Measurements from ENCODE around the gene TXNDC2. TPM values are rescaled to one million over a fixed set of nuclear protein-coding genes. Genes with fewer than 3 reads are reported as not detected.

TXNDC2 gene
- total and polyA plus RNA-seq, 9 of the 15 experiments (the other 6 are each of a cell fraction or from before 2014, with no cell fraction given), result 1.2 to 4.9 (median 2.3) TPM

- intact Hi-C loops (cut with micrococcal nuclease), result loop anchor here (2.0 to 10.0 kb wide), 2 partner anchors 39 to 229 kb away; no protein-coding TSS in a partner anchor
- ChIA-PET POLR2A (interaction anchor here (0.9 to 3.7 kb wide), 18 partner anchors 9 to 208 kb away, joined by 3 to 72 read pairs (median 10); partner anchors contain the start of gene TXNDC2), CTCF (ENCODE audit: low intra/inter-chr PET ratio) (no interaction called here)
- Histone ChIP-seq H3K9ac (ENCODE audit: insufficient read depth in 1 of 2, low read depth in 2 of 2, low read length in 2 of 2) (peak overlapping the region; percentile 93 to 95), H3K79me2 (ENCODE audit: control insufficient read depth, insufficient read depth, low read length) (peaks cover 57% of the 10 kb centered on the region), H3K36me3 (ENCODE audit: control insufficient read depth, insufficient read depth, low read length) (peaks cover 31% of the 10 kb centered on the region), H3K4me1 (replicated peaks in 1 of 2; ENCODE audit: control insufficient read depth in 2 of 2, insufficient read depth in 2 of 2, low read length in 2 of 2) (peaks cover 12 to 15% of the 10 kb centered on the region in 2 experiments), H3K4me3 (peak overlapping the region; percentile 85), H3K27me3 (ENCODE audit: control insufficient read depth in 2 of 2, insufficient read depth in 2 of 2, low read length in 2 of 2) (no peaks in the 10 kb centered on the region), H3K27ac (ENCODE audit: extremely low read depth, low read depth, low read length) (peak overlapping the region; percentile 97), H3K4me2 (ENCODE audit: insufficient read depth, low read length) (peak overlapping the region; percentile 97; the same call in 1 of the 2 replicates), H3K9me3 (replicated peaks; ENCODE audit: control insufficient read depth, insufficient read depth, low read depth, low read length) (peaks cover 6% of the 10 kb centered on the region), H3K9me1 (ENCODE audit: control insufficient read depth, insufficient read depth, low read length) (peaks cover 2% of the 10 kb centered on the region), H4K20me1 (replicated peaks; ENCODE audit: control insufficient read depth, insufficient read depth, low read length) (peaks cover 36% of the 10 kb centered on the region), H2AFZ (ENCODE audit: low read depth, low read length) (peak overlapping the region; percentile 99; the same call in 1 of the 2 replicates)
- 0% methylated on average over 15 of the region's 35 CpGs for WGBS (ENCODE audit: insufficient coverage, low coverage, missing lambda C conversion rate)
- in situ Hi-C loops (cut with MboI), result loop anchor here (10.0 kb wide), 1 partner anchor 899 kb away; no protein-coding TSS in a partner anchor
- no TSS peak for BruUV-seq (replicated peaks)
- no peak for FAIRE-seq
- no peak for ATAC-seq
- DNase-seq (ENCODE audit: extremely low read depth in 1 of 4, low spot score in 3 of 4), result peak in 3 of 4 experiments; percentile 79 to 91 (median 90)
- TF ChIP-seq NKRF (IDR thresholded peaks at IDR 0.05; ENCODE audit: borderline replicate concordance) (no peak), CBX8 (IDR thresholded peaks at IDR 0.05; ENCODE audit: borderline replicate concordance, extremely low read depth, low read depth, low read length, poor library complexity, severe bottlenecking) (no peak), BHLHE40 (IDR thresholded peaks at IDR 0.05; ENCODE audit: low read length) (no peak), RAD51 (IDR thresholded peaks at IDR 0.05; ENCODE audit: borderline replicate concordance, low read depth) (no peak), FOXA3 (CRISPR knock-in tag; conservative IDR thresholded peaks at IDR 0.05 in 1 of 2, IDR thresholded peaks at IDR 0.05 in 1 of 2) (peak in 1 of 2 experiments; percentile 56; a peak in 1 of 4 replicates), ZBTB7A (IDR thresholded peaks at IDR 0.05; ENCODE audit: borderline replicate concordance, control insufficient read depth, low read depth, low read length) (peak; percentile 9; the same call in 1 of the 2 replicates), SMAD4 (CRISPR knock-in tag; conservative IDR thresholded peaks at IDR 0.05) (0 out of 2 replicates have a peak, but pooled peaks have one; percentile 6), ZBTB33 (CRISPR knock-in tag; IDR thresholded peaks at IDR 0.05) (0 out of 2 replicates have a peak, but pooled peaks have one; percentile 0), POLR2H (tag; IDR thresholded peaks at IDR 0.05; ENCODE audit: low read depth) (no peak), ETV6 (IDR thresholded peaks at IDR 0.05; ENCODE audit: borderline replicate concordance in 1 of 2, low read depth in 2 of 2, low read length in 1 of 2) (no peak), ETV6 (CRISPR knock-in tag; IDR thresholded peaks at IDR 0.05; ENCODE audit: borderline replicate concordance) (0 out of 2 replicates have a peak, but pooled peaks have one; percentile 64), ZNF444 (CRISPR knock-in tag; IDR thresholded peaks at IDR 0.05) (no peak), AFF1 (IDR thresholded peaks at IDR 0.05; ENCODE audit: low read depth in 1 of 2, partially characterized antibody in 2 of 2) (no peak)
Observed at GRCh38 chr18:9914334-9914583, 28.5 kb downstream of the TXNDC2 start.

Measured in K562 (cell line).